Ovary (tissue), 9 donors: Measurements from ENCODE around the gene LEFTY2. TPM values are rescaled to one million over a fixed set of nuclear protein-coding genes. Genes with fewer than 3 reads are reported as not detected.

Source experiments
- DNase-seq, 5 donors: peaks; one replicate each; pipeline ENCODE4 v3.0.0-alpha.2; 2019 to 2020
- H3K27ac ChIP-seq, 2 donors: fragments of 200-600 bp; one replicate each; pipeline versions ENCODE4 v1.5.1 to v1.8.0; 2019 to 2022
- H3K27me3 ChIP-seq: fragments of 200-600 bp; one replicate; pipeline ENCODE4 v1.8.0; 2022
- H3K36me3 ChIP-seq: fragments of 200-600 bp; sonication (generic); one replicate; pipeline ENCODE4 v1.5.1; 2019
- H3K4me1 ChIP-seq: one replicate; pipeline ENCODE4 v1.8.1; 2013; ENCODE audit warnings: mild to moderate bottlenecking, moderate library complexity; ENCODE audit not compliant: insufficient read depth
- H3K4me3 ChIP-seq: fragments of 200-600 bp; sonication (generic); one replicate; pipeline ENCODE4 v1.5.1; 2017
- H3K9me3 ChIP-seq, 2 donors: fragments of 200-600 bp in 1 of 2; sonication (generic) in 1 of 2; one replicate each; pipeline versions ENCODE4 v1.5.1 to v1.8.1; 2013 to 2019; ENCODE audit warnings: mild to moderate bottlenecking in 1 of 2, moderate library complexity in 1 of 2
- EP300 ChIP-seq: sonication (generic); formaldehyde crosslinking; IDR thresholded peaks from one replicate; pipeline ENCODE4 v1.6.1; 2017; ENCODE audit warnings: antibody characterized with exemption
- POLR2A ChIP-seq: fragments of 450-650 bp; IDR thresholded peaks from one replicate; pipeline ENCODE4 v1.6.1; 2017; ENCODE audit warnings: antibody characterized with exemption, mild to moderate bottlenecking, moderate library complexity
- WGBS, 3 donors: extraction: QIAGEN DNeasy Blood & Tissue Kit in 1 of 3; methylation state at CpG; one replicate each; pipeline versions ENCODE4 v1.1.5 to v1.1.7; 2013 to 2017; 5-methylcytosine and 5-hydroxymethylcytosine counted together
- intact Hi-C, 4 donors: fragments of 100-400 bp; cut with DNase I; formaldehyde crosslinking; loops; one replicate each; pipeline versions ENCODE4 v1.11.0 to v1.15.1; 2022 to 2023
- polyA plus RNA-seq, 2 donors: library from polyadenylated mRNA; stranded (reverse); fragments of 200-250 nt in 1 of 2; fragments of 350-450 nt in 1 of 2; fragmentation: Illumina TruSeq in 1 of 2; extraction: RNeasy Lipid Tissue Mini Kit (QIAGEN cat#74804) in 1 of 2; gene quantifications; one replicate each; pipeline ENCODE4 v1.2.3, GENCODE V29; 2013 to 2014
- total RNA-seq, 7 donors: library from RNA; depleted of rRNA in 2 of 7; stranded (reverse); fragments of >200 nt in 2 of 7; fragmentation: NEBNext Ultra II Directional in 3 of 7; extraction: Animal tissue kit (Norgen Biotek cat#: 25700) in 3 of 7; gene quantifications; one replicate each; pipeline versions ENCODE4 v1.1.0 to v1.2.4, GENCODE V29; 2016 to 2023
- TF ChIP-seq, protein P1 (sequence below), 3 donors: fragments of 450-650 bp in 2 of 3; fragments of 200-600 bp in 1 of 3; IDR thresholded peaks; one replicate each; pipeline versions ENCODE4 v1.5.1 to v1.8.0; 2016 to 2022; ENCODE audit warnings: antibody characterized with exemption in 3 of 3, mild to moderate bottlenecking in 1 of 3
- donor health status: DM: no; HTN: no; CAD: no; lungs with moderate emphysema.
- donor health status: DM: no; HTN: no; CAD: no.
- donor health status: Bipolar disorder and iron deficiency.
- donor health status: DM: yes; HTN: yes; CAD: no.
- donor health status: DM: no; HTN: no; CAD: no.
- donor health status: DM: yes; HTN: yes; CAD: no.

Gene LEFTY2
- total and polyA plus RNA-seq, 9 donors, result 9.7 to 196 (median 21.4) TPM

DNA sequence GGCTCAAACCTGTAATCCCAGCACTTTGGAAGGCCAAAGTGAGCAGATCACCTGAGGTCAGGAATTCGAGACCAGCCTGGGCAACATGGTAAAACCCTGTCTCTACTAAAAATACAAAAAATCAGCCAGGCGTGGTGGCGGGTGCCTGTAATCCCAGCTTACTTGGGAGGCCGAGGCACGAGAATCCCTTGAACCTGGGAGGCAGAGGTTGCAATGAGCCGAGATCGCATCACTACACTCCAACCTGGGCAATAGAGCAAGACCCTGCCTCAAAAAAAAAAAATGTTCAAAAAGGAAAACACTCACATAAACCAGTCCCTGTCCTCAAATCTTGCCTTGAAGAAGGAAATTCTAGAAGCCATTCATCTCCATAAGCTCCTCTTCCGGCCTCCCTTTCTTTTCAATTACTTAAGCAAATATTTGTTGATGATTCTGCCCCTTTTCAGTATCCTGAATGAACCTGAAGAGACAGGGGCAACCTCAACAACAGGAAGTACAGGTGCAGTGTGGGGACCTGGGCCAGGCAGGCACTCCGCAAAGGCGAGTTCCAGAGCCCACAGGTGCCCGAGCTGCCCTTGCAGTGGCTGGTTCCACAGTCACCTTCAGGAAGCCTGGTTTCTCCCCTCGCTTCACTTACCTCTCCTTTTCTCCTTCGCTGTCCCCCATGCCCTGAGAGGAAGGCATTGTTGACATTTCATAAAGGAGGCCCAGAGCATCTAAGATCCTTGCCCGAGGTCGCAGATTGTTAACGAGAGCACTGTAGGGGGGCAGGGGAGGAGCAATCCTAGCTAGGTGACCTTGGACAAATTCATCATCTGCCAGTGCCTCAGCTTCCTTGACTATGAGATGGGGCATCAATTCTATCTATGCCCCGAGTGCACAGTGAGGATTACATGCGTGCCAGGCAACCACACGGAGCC is 43.2 kb downstream of the LEFTY2 start:
- whole genome bisulfite sequencing, 3 donors, result 90 to 94% (median 93%) methylated on average over 19 of the region's 19 CpGs
- no peak for DNase-seq
- no peaks in the 10 kb centered on the region for H3K9me3 ChIP-seq
- H3K4me3 ChIP-seq, result no peak overlapping the region
- intact Hi-C loops, result no loop called here
- H3K36me3 ChIP-seq, result no peaks in the 10 kb centered on the region
- TF ChIP-seq, protein P1, sequence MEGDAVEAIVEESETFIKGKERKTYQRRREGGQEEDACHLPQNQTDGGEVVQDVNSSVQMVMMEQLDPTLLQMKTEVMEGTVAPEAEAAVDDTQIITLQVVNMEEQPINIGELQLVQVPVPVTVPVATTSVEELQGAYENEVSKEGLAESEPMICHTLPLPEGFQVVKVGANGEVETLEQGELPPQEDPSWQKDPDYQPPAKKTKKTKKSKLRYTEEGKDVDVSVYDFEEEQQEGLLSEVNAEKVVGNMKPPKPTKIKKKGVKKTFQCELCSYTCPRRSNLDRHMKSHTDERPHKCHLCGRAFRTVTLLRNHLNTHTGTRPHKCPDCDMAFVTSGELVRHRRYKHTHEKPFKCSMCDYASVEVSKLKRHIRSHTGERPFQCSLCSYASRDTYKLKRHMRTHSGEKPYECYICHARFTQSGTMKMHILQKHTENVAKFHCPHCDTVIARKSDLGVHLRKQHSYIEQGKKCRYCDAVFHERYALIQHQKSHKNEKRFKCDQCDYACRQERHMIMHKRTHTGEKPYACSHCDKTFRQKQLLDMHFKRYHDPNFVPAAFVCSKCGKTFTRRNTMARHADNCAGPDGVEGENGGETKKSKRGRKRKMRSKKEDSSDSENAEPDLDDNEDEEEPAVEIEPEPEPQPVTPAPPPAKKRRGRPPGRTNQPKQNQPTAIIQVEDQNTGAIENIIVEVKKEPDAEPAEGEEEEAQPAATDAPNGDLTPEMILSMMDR (IDR thresholded peaks at IDR 0.05), result no peak
- TF ChIP-seq EP300 (no peak), POLR2A (no peak)
- no peaks in the 10 kb centered on the region for H3K27me3 ChIP-seq
- H3K27ac ChIP-seq, result no peak overlapping the region
- no peaks in the 10 kb centered on the region for H3K4me1 ChIP-seq

DNA sequence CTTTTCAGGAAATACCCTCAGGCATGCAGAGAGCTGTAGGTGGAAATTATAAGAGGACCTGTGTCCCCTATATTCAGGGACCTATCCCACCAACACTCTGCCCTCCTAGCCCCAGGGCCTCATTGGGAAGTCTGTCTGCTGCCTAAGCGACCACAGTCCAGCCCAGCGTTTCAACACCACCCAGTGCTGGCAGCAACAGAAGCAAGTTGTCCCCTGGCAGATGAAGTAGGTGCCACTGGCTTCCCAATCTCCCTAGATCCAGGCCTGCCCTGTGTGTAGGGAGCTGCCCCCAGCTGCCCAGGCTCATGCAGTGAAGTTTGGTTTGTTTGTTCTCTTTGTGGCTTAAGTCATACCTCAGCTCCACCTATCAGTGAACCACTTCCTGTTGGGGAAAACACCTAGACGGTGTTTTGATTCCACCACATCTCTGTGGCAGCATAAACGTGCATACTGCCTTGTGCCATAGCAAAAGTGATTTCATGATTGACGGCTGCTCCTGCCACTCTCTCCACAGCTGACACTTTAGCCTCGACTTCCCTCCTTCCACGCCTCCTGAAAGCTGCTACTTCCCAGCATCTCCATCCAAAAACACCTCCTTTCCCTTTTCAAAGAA is 44.0 kb downstream of the LEFTY2 start:
- DNase-seq, result no peak
- H3K27ac ChIP-seq, result no peak overlapping the region
- 66 to 71% (median 70%) methylated on average over 7 of the region's 7 CpGs for WGBS, 3 donors
- no peaks in the 10 kb centered on the region for H3K27me3 ChIP-seq
- no peak for TF ChIP-seq POLR2A
- TF ChIP-seq, protein P1 (IDR thresholded peaks at IDR 0.05), result no peak
- TF ChIP-seq EP300, result no peak
- intact Hi-C loops, result no loop called here
- no peaks in the 10 kb centered on the region for H3K9me3 ChIP-seq
- no peaks in the 10 kb centered on the region for H3K36me3 ChIP-seq
- no peaks in the 10 kb centered on the region for H3K4me1 ChIP-seq
- H3K4me3 ChIP-seq, result no peak overlapping the region

DNA sequence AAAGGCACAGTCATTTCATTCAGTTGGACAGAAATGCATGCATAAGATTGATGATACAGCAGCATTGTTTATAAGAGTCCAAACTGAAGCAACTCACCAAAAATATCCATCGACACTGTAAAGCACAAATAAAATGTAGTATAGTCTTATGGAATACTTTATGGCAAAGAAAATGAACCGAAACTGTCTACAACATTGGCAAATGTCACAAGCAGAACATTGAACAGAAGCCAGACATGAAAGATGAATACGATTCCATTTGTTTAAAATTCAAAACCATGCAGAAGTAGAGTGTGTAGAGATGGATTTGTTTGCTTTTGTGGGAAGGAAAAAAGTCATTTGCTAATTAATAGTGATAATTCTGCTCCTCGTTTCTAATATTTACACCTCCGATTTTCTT is 44.5 kb downstream of the LEFTY2 start:
- Histone ChIP-seq H3K9me3 (no peaks in the 10 kb centered on the region), H3K27me3 (no peaks in the 10 kb centered on the region), H3K36me3 (no peaks in the 10 kb centered on the region), H3K4me1 (no peaks in the 10 kb centered on the region), H3K4me3 (no peak overlapping the region), H3K27ac (no peak overlapping the region)
- intact Hi-C loops, result no loop called here
- TF ChIP-seq POLR2A, result no peak
- TF ChIP-seq EP300, result no peak
- TF ChIP-seq, protein P1 (IDR thresholded peaks at IDR 0.05), result no peak
- no peak for DNase-seq
- 76 to 83% (median 78%) methylated on average over 5 of the region's 5 CpGs for WGBS, 3 donors

DNA sequence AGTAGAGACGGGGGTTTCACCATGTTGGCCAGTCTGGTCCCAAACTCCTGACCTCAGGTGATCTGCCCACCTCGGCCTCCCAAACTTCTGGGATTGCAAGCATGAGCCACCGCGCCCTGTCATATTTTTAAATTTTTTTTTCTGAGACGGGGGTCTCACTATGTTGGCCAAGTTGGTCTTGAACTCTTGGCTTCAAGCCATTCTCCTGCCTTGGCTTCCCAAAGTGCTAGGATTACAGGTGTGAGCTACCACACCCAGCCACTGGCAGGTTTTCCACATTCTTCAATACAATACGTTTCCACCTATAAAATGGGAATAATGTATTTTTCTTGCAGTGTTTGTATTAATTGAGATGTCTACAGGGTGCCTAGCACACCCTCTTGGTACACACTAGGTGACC is 48.7 kb downstream of the LEFTY2 start:
- Histone ChIP-seq H3K36me3 (no peaks in the 10 kb centered on the region), H3K27me3 (no peaks in the 10 kb centered on the region), H3K9me3 (no peaks in the 10 kb centered on the region), H3K4me3 (no peak overlapping the region), H3K4me1 (peaks cover 5% of the 10 kb centered on the region), H3K27ac (no peak overlapping the region)
- 89 to 95% (median 90%) methylated on average over 6 of the region's 6 CpGs for WGBS, 3 donors
- DNase-seq, result no peak
- intact Hi-C loops, result no loop called here
- no peak for TF ChIP-seq POLR2A
- TF ChIP-seq, protein P1 (IDR thresholded peaks at IDR 0.05), result no peak
- TF ChIP-seq EP300, result no peak
